Kidney capillary endothelial cell (primary cell): ENCODE data around the gene PTPRD.

Experiments
- DNase-seq: peaks from one replicate; pipeline ENCODE4 v3.0.0-alpha.2; 2018; ENCODE audit warnings: low spot score

The PTPRD gene

DNA sequence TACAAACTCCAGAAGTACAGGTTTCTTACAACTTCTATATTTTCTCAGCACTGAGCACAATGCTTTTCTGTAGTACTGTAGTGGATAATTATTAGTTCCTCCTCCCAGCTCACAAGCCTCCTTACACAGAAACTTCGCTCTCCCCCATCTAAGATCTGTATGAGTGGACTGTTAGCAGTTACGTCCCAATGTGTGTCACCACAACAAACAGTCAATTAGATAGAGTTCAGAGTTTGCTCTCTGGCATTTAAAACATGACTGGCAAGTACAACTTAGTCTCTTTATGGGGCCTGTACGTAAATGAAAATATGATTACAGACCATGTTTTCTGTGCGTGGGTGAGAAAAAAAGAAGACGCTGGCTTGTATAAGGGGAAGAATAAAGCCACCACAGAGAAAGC, 2181.9 kb downstream of the PTPRD start:
- DNase-seq = no peak

DNA sequence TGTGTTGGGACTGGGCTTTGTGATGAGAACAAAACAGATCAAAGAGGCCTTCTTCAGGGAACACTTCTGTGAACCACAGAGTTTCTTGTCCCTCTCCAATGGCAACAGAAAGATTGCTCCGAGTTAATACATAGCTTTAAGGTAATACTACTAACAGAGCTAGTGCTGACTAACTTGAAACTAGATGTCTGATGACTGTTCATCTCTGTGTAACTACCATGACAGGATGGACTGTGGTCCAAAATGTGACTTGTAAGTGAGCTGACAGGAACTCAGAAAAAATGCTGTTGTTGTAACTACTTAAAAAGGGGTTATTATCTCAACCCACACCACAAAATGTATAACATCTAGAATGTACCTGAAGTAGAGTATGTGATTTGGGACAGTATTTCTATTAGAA, 2183.0 kb downstream of the PTPRD start:
- DNase-seq = no peak

DNA sequence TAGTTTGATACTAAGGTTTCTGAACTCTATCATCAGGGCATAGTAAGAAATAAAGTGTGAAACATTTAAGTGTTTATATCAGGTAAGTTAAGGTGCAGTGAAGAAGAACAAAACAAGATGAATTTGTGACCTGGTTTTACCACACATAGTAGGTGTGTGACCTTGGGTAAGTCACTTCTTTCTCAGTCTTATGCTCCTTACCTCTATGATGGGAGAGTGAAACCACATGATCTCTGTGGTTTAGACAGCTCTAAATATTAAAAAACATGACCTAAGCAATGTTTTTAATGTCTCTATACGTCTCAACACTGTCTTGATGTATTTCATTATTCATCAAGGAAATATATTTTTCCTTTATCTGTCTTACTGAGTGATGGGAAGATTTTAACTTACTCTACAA, 2183.6 kb downstream of the PTPRD start:
- no peak for DNase-seq

- no peak for DNase-seq
Observed at GRCh38 chr9:8428389-8428788, 2184.4 kb downstream of the PTPRD start.

GRCh38 chr9:8424786-8425410, 2187.9 kb downstream of the PTPRD start:
- no peak for DNase-seq

DNA sequence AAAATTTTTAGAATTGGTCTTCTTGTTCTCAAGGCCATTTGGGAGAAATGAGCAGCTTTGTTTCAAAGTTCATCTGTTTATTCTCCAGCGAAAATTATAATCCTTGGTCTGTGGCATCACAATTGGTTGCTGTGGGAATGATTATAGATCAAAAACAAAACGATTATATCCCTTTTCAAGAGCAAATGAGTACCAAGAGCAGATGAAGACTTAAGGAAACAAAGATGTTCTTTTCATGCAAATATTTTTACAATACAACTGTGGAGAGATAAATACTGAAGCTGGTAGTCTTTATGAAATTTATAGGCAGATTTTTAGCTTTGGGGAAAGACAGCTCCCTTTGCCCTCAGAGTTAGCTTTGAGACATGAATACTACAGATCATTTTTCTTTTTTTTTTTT, 2192.4 kb downstream of the PTPRD start:
- DNase-seq = no peak

DNA sequence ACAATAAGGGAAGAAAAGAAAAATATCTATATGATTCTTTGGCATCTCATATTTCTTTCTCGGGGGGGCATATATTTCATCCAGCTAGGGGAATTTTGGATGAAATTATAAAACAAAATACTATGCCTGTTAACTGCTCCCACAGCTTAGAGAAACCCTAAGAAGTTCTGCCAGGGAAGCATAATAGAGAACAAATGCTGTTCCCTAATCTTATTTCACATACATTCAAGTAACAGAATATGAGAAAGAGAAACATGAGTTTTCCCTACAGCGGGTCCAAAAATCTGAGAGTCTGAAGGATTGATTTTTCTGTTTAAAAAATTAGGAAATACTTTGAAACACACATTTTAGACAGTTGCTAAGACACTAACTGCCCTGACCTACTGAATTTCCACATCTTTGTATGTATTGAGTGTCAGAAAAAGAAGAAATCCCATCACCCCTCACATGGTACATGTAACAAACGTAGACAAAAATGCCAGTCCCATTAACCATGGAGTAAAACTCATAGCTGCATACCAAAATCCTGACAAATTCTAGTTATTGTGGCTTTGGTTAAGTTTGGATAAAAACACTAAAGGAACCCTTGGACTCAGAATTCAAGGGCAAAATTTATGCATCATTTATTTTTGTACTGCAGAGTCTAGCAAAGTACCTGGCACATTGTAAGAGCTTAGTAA, 2193.1 kb downstream of the PTPRD start:
- DNase-seq = no peak

- DNase-seq = no peak
Observed at GRCh38 chr9:8417341-8417740, 2195.5 kb downstream of the PTPRD start.

DNA sequence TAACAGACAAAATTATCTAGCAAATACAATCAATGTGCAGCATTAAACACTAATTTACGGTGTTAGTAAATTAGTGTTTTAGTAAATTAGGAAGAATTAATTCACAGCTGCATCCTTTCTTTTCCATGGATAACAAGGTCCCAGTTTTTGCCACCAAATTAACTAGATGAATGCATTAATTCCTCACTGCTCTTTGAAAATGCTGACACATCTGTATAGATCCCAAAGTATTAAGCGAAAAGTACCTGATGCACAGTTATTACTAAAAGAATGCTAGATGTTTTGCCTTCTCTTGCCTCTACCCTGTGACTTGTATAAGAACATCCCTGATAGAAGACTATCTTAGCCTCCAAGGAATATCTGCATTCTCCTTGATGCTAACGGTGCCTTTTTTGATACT, 2200.5 kb downstream of the PTPRD start:
- no peak for DNase-seq

DNA sequence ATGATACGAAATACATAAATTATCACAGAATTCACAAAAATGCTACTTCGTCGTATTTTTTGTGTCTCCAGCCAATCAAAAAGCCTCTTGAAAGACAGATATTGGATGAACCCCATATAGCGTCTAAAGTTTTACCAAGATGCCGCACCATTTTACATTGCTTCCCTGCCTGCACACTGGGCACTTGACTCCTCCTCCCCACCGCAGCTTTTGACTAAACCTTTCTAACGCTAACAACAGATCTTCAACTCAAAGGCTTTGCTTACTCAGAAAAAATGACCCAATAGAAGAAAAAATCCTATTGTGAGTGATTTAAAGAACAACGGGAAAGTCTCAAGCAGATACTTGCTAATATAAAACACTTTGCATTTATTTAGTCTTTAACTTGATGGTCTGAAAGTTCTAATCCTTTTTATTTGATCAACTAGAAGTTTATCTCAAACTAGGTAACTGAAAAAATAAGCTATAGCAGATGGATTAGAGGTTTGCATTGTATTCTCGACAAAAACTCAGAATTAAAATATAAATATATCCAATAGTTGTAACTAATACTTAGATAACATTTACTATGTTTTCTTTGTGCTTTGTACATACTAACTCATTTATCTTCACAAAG, 2204.1 kb downstream of the PTPRD start:
- no peak for DNase-seq

DNA sequence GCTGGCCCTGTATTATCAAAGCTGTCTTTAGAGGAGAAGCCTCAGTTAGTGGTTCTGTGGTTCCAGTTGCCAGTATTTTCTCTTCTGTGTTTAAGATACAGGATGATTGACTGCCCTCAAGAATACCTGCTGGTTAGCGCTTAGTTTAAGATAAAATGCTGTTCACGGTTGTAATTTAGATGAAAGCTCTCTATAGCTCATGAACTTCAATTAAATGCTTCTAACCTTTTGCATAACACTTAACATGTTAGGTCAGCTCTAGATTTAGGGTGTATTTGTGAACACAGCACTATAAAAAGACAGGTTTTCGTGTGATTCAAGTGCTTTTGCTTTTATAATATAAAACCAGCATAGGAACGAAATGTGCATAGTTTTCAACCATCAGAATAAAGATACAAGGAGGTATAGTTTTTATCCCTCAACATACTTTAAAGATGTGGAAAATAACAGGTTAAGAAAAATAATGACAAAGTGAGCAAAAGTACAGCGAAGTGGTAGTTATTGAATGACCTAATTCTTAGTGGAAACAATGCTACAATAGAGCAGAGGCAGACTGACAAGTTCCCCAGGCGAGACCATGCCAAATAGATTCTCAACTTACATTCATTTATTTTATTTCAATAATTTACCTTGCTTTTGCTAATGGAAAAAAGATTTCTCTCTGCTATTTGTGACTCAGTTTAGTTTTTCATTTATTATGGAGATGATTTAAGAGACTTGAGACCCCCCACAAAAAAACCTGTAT, 2210.7 kb downstream of the PTPRD start:
- no peak for DNase-seq

DNA sequence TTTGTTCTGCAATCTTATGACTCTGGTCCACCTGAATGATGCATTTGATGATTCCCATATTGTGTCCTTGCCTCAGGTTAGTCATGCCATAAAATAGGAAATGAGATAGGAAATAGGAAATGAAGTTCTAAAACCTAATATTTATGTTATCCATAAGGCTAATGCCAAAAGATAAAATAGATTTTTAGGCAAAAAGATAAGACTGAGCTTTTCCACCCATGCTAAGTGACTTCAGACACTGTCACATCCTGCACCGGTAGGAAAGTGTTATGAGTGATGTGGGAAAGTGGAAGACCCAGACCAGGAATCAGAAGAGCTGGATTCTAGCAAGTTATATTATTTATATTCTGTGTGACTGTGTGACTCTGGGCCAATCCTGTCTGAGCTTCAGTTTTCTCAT, 2212.4 kb downstream of the PTPRD start:
- DNase-seq = peak; percentile 7

DNA sequence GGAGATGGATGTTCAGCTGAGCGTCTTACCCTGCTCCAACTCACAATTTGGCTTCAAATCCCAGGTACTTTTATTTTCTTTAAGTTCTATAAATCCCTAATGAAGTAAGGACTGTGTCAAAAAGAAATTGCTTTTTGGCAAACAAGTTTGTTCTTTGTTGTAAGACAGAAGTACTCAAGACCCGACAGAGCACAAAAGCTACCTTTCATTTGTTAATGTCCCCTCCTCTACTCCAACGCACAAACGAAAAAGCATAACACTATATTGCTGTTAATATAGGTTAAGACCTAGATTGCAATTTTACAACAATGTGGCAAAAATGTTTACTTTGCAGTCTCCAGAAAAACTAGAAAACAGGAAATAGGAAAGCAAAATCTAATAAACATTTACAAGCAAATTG, 2217.8 kb downstream of the PTPRD start:
- DNase-seq = no peak

DNA sequence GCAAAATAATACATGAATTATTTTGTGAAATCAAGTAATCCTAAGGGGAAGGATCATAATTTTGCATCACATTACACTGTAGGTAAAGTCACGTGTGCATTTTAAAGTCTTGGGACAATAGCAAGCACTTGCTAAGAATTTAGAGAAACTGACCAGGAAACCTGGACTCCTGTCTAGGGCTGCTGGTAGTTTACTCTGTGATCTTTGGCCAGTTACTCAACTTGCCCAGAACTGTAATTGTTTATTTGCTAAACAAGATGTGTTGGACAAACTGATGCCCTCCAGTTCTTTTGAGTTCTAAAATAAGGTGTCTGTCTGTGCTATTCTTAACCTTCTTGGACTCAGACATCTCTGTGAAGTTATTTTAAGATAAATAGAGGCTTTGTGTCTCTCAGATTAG, 2218.5 kb downstream of the PTPRD start:
- no peak for DNase-seq

- no peak for DNase-seq
Observed at GRCh38 chr9:8392866-8393265, 2219.9 kb downstream of the PTPRD start.

GRCh38 chr9:8391566-8391965, 2221.2 kb downstream of the PTPRD start:
- no peak for DNase-seq

DNA sequence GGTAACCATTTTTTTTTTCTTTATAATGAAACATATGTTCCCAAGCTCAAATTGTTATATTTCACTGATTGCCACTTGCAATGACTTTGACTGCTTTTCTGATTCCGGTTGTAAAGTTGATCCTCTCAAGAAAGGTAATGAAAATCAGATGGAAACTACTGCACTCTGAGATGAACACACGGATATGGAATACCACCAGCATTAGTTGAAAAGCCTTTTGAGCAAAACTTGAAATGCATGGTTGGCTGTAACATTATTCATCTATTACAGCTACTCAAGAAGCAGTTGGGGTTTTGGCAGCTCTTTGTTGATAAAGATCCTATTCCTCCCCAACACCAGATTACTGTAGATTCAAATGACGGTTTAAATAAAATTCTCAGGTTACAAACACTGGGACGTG, 2221.7 kb downstream of the PTPRD start:
- DNase-seq = no peak

GRCh38 chr9:8390571-8390970, 2222.2 kb downstream of the PTPRD start:
- DNase-seq = no peak

- no peak for DNase-seq
Observed at GRCh38 chr9:8389531-8389930, 2223.3 kb downstream of the PTPRD start.

GRCh38 chr9:8388132-8388531, 2224.7 kb downstream of the PTPRD start:
- no peak for DNase-seq

- no peak for DNase-seq
Observed at GRCh38 chr9:8384091-8384490, 2228.7 kb downstream of the PTPRD start.

GRCh38 chr9:8382777-8383527, 2229.8 kb downstream of the PTPRD start:
- DNase-seq = no peak
